ENCODE measurements around the gene MYOM3. TPM values are rescaled to one million over a fixed set of nuclear protein-coding genes. Genes with fewer than 3 reads are reported as not detected.

Gene MYOM3
- total RNA-seq, 1 experiment from 2014 or later = 0.42 TPM

DNA sequence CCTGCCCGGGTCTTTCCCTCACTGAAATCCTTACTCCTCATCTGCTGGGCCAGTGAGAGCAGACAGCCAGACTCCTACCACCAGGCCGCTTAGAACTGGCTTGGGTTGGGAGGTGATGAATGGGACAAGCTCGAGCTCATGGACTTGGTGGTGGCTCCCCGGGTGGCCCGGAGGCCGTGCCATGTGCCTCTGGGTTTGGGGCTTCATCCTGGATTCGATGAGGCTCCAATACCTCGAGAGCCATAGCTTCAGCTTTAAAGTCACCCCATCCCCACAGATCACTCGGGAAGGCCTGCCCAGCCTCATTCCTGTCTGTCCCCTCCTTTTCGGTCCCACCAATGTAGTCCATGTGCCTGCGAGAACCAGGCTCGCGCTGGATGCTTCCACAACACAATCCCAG is 51.5 kb downstream of the MYOM3 start:
- Mint-ChIP-seq H3K4me3 (ENCODE audit: low read depth, unreplicated experiment) (no peak overlapping the region), H3K36me3 (ENCODE audit: insufficient read depth, unreplicated experiment) (no peaks in the 10 kb centered on the region), H3K4me1 (ENCODE audit: low read depth, unreplicated experiment) (no peaks in the 10 kb centered on the region), H3K27ac (ENCODE audit: unreplicated experiment) (no peak overlapping the region), H3K9me3 (ENCODE audit: low read depth, unreplicated experiment) (no peaks in the 10 kb centered on the region), H3K27me3 (ENCODE audit: unreplicated experiment) (no peaks in the 10 kb centered on the region)
- no TSS peak for BruUV-seq (replicated peaks)
- CTCF ChIA-PET = no interaction called here
- DNase-seq = no peak
- TF ChIP-seq, protein P1, sequence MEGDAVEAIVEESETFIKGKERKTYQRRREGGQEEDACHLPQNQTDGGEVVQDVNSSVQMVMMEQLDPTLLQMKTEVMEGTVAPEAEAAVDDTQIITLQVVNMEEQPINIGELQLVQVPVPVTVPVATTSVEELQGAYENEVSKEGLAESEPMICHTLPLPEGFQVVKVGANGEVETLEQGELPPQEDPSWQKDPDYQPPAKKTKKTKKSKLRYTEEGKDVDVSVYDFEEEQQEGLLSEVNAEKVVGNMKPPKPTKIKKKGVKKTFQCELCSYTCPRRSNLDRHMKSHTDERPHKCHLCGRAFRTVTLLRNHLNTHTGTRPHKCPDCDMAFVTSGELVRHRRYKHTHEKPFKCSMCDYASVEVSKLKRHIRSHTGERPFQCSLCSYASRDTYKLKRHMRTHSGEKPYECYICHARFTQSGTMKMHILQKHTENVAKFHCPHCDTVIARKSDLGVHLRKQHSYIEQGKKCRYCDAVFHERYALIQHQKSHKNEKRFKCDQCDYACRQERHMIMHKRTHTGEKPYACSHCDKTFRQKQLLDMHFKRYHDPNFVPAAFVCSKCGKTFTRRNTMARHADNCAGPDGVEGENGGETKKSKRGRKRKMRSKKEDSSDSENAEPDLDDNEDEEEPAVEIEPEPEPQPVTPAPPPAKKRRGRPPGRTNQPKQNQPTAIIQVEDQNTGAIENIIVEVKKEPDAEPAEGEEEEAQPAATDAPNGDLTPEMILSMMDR (IDR thresholded peaks at IDR 0.05; ENCODE audit: unreplicated experiment) = no peak
- intact Hi-C loops (cut with micrococcal nuclease; ENCODE audit: unreplicated experiment) = no loop called here

GRCh38 chr1:24058671-24059455 is 53.1 kb downstream of the MYOM3 start:
- Mint-ChIP-seq H3K27me3 (ENCODE audit: unreplicated experiment) (no peaks in the 10 kb centered on the region), H3K4me1 (ENCODE audit: low read depth, unreplicated experiment) (no peaks in the 10 kb centered on the region), H3K4me3 (ENCODE audit: low read depth, unreplicated experiment) (no peak overlapping the region), H3K27ac (ENCODE audit: unreplicated experiment) (no peak overlapping the region), H3K9me3 (ENCODE audit: low read depth, unreplicated experiment) (no peaks in the 10 kb centered on the region), H3K36me3 (ENCODE audit: insufficient read depth, unreplicated experiment) (no peaks in the 10 kb centered on the region)
- no peak for DNase-seq
- CTCF ChIA-PET = no interaction called here
- no TSS peak for BruUV-seq (replicated peaks)
- intact Hi-C loops (cut with micrococcal nuclease; ENCODE audit: unreplicated experiment) = no loop called here
- TF ChIP-seq, protein P1 (IDR thresholded peaks at IDR 0.05; ENCODE audit: unreplicated experiment) = no peak

GRCh38 chr1:24057171-24057570 is 54.8 kb downstream of the MYOM3 start:
- Mint-ChIP-seq H3K36me3 (ENCODE audit: insufficient read depth, unreplicated experiment) (no peaks in the 10 kb centered on the region), H3K27ac (ENCODE audit: unreplicated experiment) (no peak overlapping the region), H3K4me1 (ENCODE audit: low read depth, unreplicated experiment) (no peaks in the 10 kb centered on the region), H3K27me3 (ENCODE audit: unreplicated experiment) (no peaks in the 10 kb centered on the region), H3K9me3 (ENCODE audit: low read depth, unreplicated experiment) (no peaks in the 10 kb centered on the region), H3K4me3 (ENCODE audit: low read depth, unreplicated experiment) (no peak overlapping the region)
- TF ChIP-seq, protein P1 (IDR thresholded peaks at IDR 0.05; ENCODE audit: unreplicated experiment) = no peak
- CTCF ChIA-PET = no interaction called here
- no TSS peak for BruUV-seq (replicated peaks)
- intact Hi-C loops (cut with micrococcal nuclease; ENCODE audit: unreplicated experiment) = no loop called here
- no peak for DNase-seq

GRCh38 chr1:24055681-24056080 is 56.3 kb downstream of the MYOM3 start:
- no peaks in the 10 kb centered on the region for H3K4me1 Mint-ChIP-seq (ENCODE audit: low read depth, unreplicated experiment)
- H3K27me3 Mint-ChIP-seq (ENCODE audit: unreplicated experiment) = no peaks in the 10 kb centered on the region
- H3K36me3 Mint-ChIP-seq (ENCODE audit: insufficient read depth, unreplicated experiment) = no peaks in the 10 kb centered on the region
- no peak overlapping the region for H3K4me3 Mint-ChIP-seq (ENCODE audit: low read depth, unreplicated experiment)
- CTCF ChIA-PET = no interaction called here
- H3K27ac Mint-ChIP-seq (ENCODE audit: unreplicated experiment) = no peak overlapping the region
- TF ChIP-seq, protein P1 (IDR thresholded peaks at IDR 0.05; ENCODE audit: unreplicated experiment) = no peak
- no peaks in the 10 kb centered on the region for H3K9me3 Mint-ChIP-seq (ENCODE audit: low read depth, unreplicated experiment)
- intact Hi-C loops (cut with micrococcal nuclease; ENCODE audit: unreplicated experiment) = no loop called here
- no peak for DNase-seq
- no TSS peak for BruUV-seq (replicated peaks)

Data from Calu3 (cell line).